SU-DHL-6 (cell line): ENCODE measurements around the gene TMEM39B.
A peak's percentile ranks its signal among the peaks of the same experiment; 100 is the strongest.
"Not testable (repeated sequence)": the region's sequence is repeated elsewhere in the genome, so short reads cannot be mapped to it uniquely, and the experiment has no call there.

Source experiments
- H2AFZ ChIP-seq: fragments of 200-600 bp; sonication (generic); 2 replicates; pipeline ENCODE4 v1.6.1; 2014; ENCODE audit warnings: low read depth, mild to moderate bottlenecking, moderate library complexity, mixed read lengths, antibody characterized with exemption, low read length; ENCODE audit not compliant: severe bottlenecking
- H3F3A ChIP-seq: fragments of 200-600 bp; shearing (Covaris generic); 2 replicates; pipeline ENCODE4 v1.6.0; 2016; ENCODE audit warnings: antibody characterized with exemption, mild to moderate bottlenecking; ENCODE audit not compliant: insufficient read depth
- H3K27ac ChIP-seq: fragments of 200-600 bp; sonication (generic); 2 replicates; pipeline ENCODE4 v1.5.1; 2016; ENCODE audit warnings: low read depth, mild to moderate bottlenecking, low read length, moderate library complexity, mixed read lengths
- H3K27me3 ChIP-seq: fragments of 200-600 bp; sonication (generic), shearing (Covaris generic); 2 replicates; pipeline ENCODE4 v1.6.0; 2014; ENCODE audit warnings: mild to moderate bottlenecking, low read length
- H3K36me3 ChIP-seq: fragments of 200-600 bp; sonication (generic); 2 replicates; pipeline ENCODE4 v1.6.1; 2014; ENCODE audit warnings: mild to moderate bottlenecking, low read length, mixed read lengths
- H3K4me2 ChIP-seq: fragments of 300-600, 200-600 bp; shearing (Covaris generic), sonication (generic); 2 replicates; pipeline ENCODE4 v1.6.0; 2014; ENCODE audit warnings: low read length, low read depth, mild to moderate bottlenecking; ENCODE audit not compliant: poor library complexity, severe bottlenecking
- H3K4me3 ChIP-seq: fragments of 200-600 bp; sonication (generic); 2 replicates; pipeline ENCODE4 v1.5.1; 2014; ENCODE audit warnings: antibody characterized with exemption, low read length, mild to moderate bottlenecking, mixed read lengths; ENCODE audit not compliant: insufficient read depth, poor library complexity, severe bottlenecking
- H3K79me2 ChIP-seq: fragments of 200-600 bp; sonication (generic); 2 replicates; pipeline ENCODE4 v1.6.1; 2014; ENCODE audit warnings: mild to moderate bottlenecking, low read length, moderate library complexity; ENCODE audit not compliant: insufficient read depth
- H3K9ac ChIP-seq: fragments of 200-600 bp; sonication (generic); 2 replicates; pipeline ENCODE4 v1.7.0; 2014; ENCODE audit warnings: mild to moderate bottlenecking, low read length
- H3K9me2 ChIP-seq: fragments of 200-600 bp; sonication (generic); replicated peaks from 2 replicates; pipeline ENCODE4 v1.6.1; 2014; ENCODE audit warnings: low read length; ENCODE audit not compliant: insufficient read depth
- H3K9me3 ChIP-seq: fragments of 200-600 bp; sonication (generic); 2 replicates; pipeline ENCODE4 v1.6.1; 2014; ENCODE audit warnings: low read length, mixed read lengths; ENCODE audit not compliant: insufficient read depth
- H4K20me1 ChIP-seq: fragments of 200-600 bp; sonication (generic); 2 replicates; pipeline ENCODE4 v1.6.1; 2014; ENCODE audit warnings: low read depth, mild to moderate bottlenecking, antibody characterized with exemption, low read length, moderate library complexity, mixed read lengths
- EZH2phosphoT487 ChIP-seq: fragments of 200-600 bp; sonication (generic), shearing (Covaris generic); conservative IDR thresholded peaks from 2 replicates; pipeline ENCODE4 v1.6.1; 2018; ENCODE audit warnings: mild to moderate bottlenecking, antibody characterized with exemption, low read length, moderate library complexity, mixed read lengths
- TF ChIP-seq, protein P1 (sequence below): fragments of 200-600 bp; sonication (generic); IDR thresholded peaks from one replicate; pipeline ENCODE4 v1.5.1; 2017; ENCODE audit warnings: antibody characterized with exemption, mild to moderate bottlenecking, low read length, moderate library complexity; ENCODE audit not compliant: insufficient read depth, poor library complexity, severe bottlenecking

Gene TMEM39B

DNA sequence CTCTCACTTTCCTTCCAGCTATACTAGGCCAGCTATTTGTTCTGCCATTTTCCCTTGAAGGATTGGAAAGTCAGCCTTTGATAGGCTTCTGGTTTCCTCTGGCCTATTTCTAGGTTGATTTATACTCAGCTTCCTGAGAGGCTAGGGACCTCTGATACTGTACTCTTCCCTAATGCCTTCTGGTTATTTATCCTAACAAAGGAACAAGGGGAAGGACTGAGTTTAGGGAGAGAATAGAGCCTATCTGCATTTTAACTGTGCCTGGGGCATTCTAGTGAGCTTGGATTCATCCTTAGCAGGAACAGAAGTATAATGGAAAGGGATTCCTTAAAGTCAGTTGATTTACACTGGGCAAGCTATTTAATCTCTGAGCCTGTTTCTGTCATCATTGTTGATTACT is 11.8 kb upstream of the TMEM39B start:
- Histone ChIP-seq H4K20me1 (no peaks in the 10 kb centered on the region), H3K4me3 (no peak overlapping the region), H3K79me2 (no peaks in the 10 kb centered on the region), H2AFZ (no peak overlapping the region), H3K9me3 (no peaks in the 10 kb centered on the region), H3K27ac (no peak overlapping the region), H3K9me2 (no peaks in the 10 kb centered on the region), H3K36me3 (peaks cover 20% of the 10 kb centered on the region; the same call in 1 of the 2 replicates), H3K27me3 (no peaks in the 10 kb centered on the region), H3K9ac (no peak overlapping the region), H3F3A (peaks cover 15% of the 10 kb centered on the region; the same call in 1 of the 2 replicates), H3K4me2 (no peak overlapping the region)
- TF ChIP-seq, protein P1, sequence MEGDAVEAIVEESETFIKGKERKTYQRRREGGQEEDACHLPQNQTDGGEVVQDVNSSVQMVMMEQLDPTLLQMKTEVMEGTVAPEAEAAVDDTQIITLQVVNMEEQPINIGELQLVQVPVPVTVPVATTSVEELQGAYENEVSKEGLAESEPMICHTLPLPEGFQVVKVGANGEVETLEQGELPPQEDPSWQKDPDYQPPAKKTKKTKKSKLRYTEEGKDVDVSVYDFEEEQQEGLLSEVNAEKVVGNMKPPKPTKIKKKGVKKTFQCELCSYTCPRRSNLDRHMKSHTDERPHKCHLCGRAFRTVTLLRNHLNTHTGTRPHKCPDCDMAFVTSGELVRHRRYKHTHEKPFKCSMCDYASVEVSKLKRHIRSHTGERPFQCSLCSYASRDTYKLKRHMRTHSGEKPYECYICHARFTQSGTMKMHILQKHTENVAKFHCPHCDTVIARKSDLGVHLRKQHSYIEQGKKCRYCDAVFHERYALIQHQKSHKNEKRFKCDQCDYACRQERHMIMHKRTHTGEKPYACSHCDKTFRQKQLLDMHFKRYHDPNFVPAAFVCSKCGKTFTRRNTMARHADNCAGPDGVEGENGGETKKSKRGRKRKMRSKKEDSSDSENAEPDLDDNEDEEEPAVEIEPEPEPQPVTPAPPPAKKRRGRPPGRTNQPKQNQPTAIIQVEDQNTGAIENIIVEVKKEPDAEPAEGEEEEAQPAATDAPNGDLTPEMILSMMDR, result no peak
- TF ChIP-seq EZH2phosphoT487, result no peak

DNA sequence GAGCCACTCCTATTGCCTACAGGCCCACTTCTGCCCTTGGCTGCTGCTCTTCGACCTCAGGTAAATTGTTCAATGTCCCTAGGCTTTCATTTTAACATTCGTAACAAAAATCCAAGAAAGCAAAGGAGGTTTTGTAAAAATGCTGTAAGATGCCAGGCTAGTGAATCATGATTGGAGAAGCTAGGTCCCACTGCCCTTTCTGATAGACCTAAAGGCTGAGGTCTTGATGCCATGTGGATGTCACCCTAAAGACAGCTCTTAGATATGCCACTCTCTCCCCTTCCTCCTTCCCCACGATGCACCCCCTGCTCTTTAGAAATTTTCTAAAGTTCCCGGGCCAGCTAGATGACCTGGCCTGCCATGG is 9.9 kb upstream of the TMEM39B start:
- no peak overlapping the region for H3K4me3 ChIP-seq
- no peaks in the 10 kb centered on the region for H4K20me1 ChIP-seq
- H3K9me3 ChIP-seq, result no peaks in the 10 kb centered on the region
- no peaks in the 10 kb centered on the region for H3K27me3 ChIP-seq
- TF ChIP-seq, protein P1, result no peak
- TF ChIP-seq EZH2phosphoT487, result no peak
- H3K36me3 ChIP-seq, result 0 out of 2 replicates have a peak, but pooled peaks cover 7% of the 10 kb centered on the region
- H3K27ac ChIP-seq, result no peak overlapping the region
- no peak overlapping the region for H3K9ac ChIP-seq
- H3K4me2 ChIP-seq, result no peak overlapping the region
- no peaks in the 10 kb centered on the region for H3K79me2 ChIP-seq
- no peak overlapping the region for H2AFZ ChIP-seq
- H3K9me2 ChIP-seq, result no peaks in the 10 kb centered on the region
- peaks cover 15% of the 10 kb centered on the region; the same call in 1 of the 2 replicates for H3F3A ChIP-seq

DNA sequence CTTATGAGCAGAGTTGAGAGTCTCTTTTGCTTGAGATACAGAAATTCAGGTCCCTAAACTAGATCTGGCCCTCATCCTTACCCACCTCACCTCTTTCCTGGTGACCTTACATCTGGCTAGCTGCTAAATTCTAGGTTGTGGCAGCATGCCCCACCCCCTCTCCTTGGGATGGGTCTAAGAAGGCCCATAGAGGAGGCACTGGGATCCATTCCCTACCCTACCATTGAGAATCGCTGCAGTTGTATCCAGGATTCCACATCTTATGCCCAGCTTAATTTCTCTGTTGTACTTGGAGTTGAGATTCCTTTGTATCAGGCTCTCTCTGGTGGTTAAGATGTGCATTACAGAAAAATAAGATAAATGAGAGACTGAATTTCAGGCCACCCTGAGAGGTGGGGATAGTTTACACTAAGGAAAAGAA is 9.5 kb upstream of the TMEM39B start:
- no peak for TF ChIP-seq EZH2phosphoT487
- TF ChIP-seq, protein P1, result peak; percentile 48

DNA sequence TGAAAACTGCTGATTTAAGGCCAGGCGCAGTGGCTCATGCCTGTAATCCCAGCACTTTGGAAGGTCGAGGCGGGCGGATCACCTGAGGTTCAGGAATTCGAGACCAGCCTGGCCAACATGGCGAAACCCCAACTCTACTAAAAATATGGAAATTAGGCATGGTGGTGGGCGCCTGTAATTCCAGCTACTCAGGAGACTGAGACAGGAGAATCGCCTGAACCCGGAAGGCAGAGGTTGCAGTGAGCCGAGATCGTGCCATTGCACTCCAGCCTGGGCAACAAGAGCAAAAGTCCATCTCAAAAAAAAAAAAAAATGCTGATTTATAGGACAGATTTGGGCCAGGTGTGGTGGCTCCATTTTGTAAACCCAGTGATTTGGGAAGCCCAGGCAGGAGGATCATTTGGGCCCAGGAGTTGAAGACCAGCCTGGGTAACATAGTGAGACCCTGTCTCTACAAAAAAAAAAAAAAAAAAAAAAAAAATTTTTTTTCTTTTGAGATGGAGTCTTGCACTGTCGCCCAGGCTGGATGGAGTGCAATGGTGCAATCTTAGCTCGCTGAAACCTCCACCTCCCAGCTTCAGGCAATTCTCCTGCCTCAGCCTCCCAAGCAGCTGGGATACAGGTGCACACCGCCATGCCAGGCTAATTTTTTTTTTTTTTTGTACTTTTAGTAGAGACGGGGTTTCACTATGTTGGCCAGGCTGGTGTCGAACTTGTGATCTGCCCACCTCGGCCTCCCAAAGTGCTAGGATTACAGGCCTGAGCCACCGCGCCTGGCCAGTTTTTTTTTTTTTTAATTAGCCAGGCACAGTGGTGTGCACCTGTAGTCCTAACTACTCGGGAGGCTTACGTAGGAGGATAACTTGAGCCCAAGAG is 6.9 kb upstream of the TMEM39B start:
- not testable (repeated sequence) for H3K9me2 ChIP-seq, H4K20me1 ChIP-seq, H3K27ac ChIP-seq, H3K36me3 ChIP-seq, H2AFZ ChIP-seq, H3K9me3 ChIP-seq, H3K4me3 ChIP-seq, H3K27me3 ChIP-seq, H3K9ac ChIP-seq, H3F3A ChIP-seq, H3K4me2 ChIP-seq, H3K79me2 ChIP-seq

More for the DNA sequence above, 9.5 kb upstream of the TMEM39B start:
- no peaks in the 10 kb centered on the region for H3K9me3 ChIP-seq
- H3K4me3 ChIP-seq, result no peak overlapping the region
- 0 out of 2 replicates have a peak, but pooled peaks cover 7% of the 10 kb centered on the region for H3K36me3 ChIP-seq
- no peak overlapping the region for H3K27ac ChIP-seq
- H3K9me2 ChIP-seq, result no peaks in the 10 kb centered on the region
- peaks cover 15% of the 10 kb centered on the region; the same call in 1 of the 2 replicates for H3F3A ChIP-seq
- H4K20me1 ChIP-seq, result no peaks in the 10 kb centered on the region
- no peak overlapping the region for H3K9ac ChIP-seq
- no peaks in the 10 kb centered on the region for H3K27me3 ChIP-seq
- no peak overlapping the region for H2AFZ ChIP-seq
- no peaks in the 10 kb centered on the region for H3K79me2 ChIP-seq
- no peak overlapping the region for H3K4me2 ChIP-seq
